Hepatic stellate cell (primary cell): ENCODE measurements around the gene STT3B.

ENCODE experiments used
- DNase-seq: peaks from one replicate; pipeline ENCODE4 v3.0.0; 2011; ENCODE audit warnings: low spot score

STT3B gene

GRCh38 chr3:31552103-31552502 is 19.4 kb downstream of the STT3B start:
- no peak for DNase-seq

- DNase-seq: no peak
Observed at GRCh38 chr3:31553258-31553657, 20.5 kb downstream of the STT3B start.

- no peak for DNase-seq
Observed at GRCh38 chr3:31555204-31555603, 22.5 kb downstream of the STT3B start.

GRCh38 chr3:31559872-31560534 is 27.3 kb downstream of the STT3B start:
- no peak for DNase-seq

GRCh38 chr3:31561891-31562290 is 29.2 kb downstream of the STT3B start:
- DNase-seq: no peak

GRCh38 chr3:31562525-31562924 is 29.8 kb downstream of the STT3B start:
- DNase-seq: no peak

GRCh38 chr3:31565288-31565687 is 32.6 kb downstream of the STT3B start:
- no peak for DNase-seq

GRCh38 chr3:31567036-31567435 is 34.3 kb downstream of the STT3B start:
- no peak for DNase-seq

- no peak for DNase-seq
Observed at GRCh38 chr3:31568649-31569048, 35.9 kb downstream of the STT3B start.

- DNase-seq: no peak
Observed at GRCh38 chr3:31571325-31571724, 38.6 kb downstream of the STT3B start.

- DNase-seq: no peak
Observed at GRCh38 chr3:31572236-31573004, 39.7 kb downstream of the STT3B start.

GRCh38 chr3:31573036-31573779 is 40.5 kb downstream of the STT3B start:
- no peak for DNase-seq

GRCh38 chr3:31575448-31575847 is 42.7 kb downstream of the STT3B start:
- DNase-seq: no peak

- no peak for DNase-seq
Observed at GRCh38 chr3:31576521-31576920, 43.8 kb downstream of the STT3B start.

- no peak for DNase-seq
Observed at GRCh38 chr3:31577232-31577631, 44.5 kb downstream of the STT3B start.

GRCh38 chr3:31579828-31580227 is 47.1 kb downstream of the STT3B start:
- no peak for DNase-seq

GRCh38 chr3:31580645-31581044 is 47.9 kb downstream of the STT3B start:
- DNase-seq: no peak

- no peak for DNase-seq
Observed at GRCh38 chr3:31581660-31582059, 48.9 kb downstream of the STT3B start.

GRCh38 chr3:31589228-31589627 is 56.5 kb downstream of the STT3B start:
- no peak for DNase-seq

- no peak for DNase-seq
Observed at GRCh38 chr3:31590650-31591049, 57.9 kb downstream of the STT3B start.

GRCh38 chr3:31592764-31593163 is 60.0 kb downstream of the STT3B start:
- DNase-seq: no peak

- no peak for DNase-seq
Observed at GRCh38 chr3:31596176-31596575, 63.5 kb downstream of the STT3B start.

GRCh38 chr3:31600431-31600830 is 67.7 kb downstream of the STT3B start:
- DNase-seq: no peak
